ENCODE measurements around the gene NRAP.

The NRAP gene

GRCh38 chr10:113617086-113617485 is 46.8 kb downstream of the NRAP start:
- TF ChIP-seq CTCF (IDR thresholded peaks at IDR 0.05; ENCODE audit: insufficient read depth, missing control alignments): no peak
- FAIRE-seq (no peak), DNase-seq (ENCODE audit: insufficient read length, low spot score) (no peak)

- no peak for DNase-seq (ENCODE audit: insufficient read length, low spot score)
- TF ChIP-seq CTCF (IDR thresholded peaks at IDR 0.05; ENCODE audit: insufficient read depth, missing control alignments): peak; percentile 32
- FAIRE-seq: no peak
These were observed 47.4 kb downstream of the NRAP start for GRCh38 chr10:113616244-113617074.

GRCh38 chr10:113613977-113614690 is 49.7 kb downstream of the NRAP start:
- TF ChIP-seq CTCF (IDR thresholded peaks at IDR 0.05; ENCODE audit: insufficient read depth, missing control alignments): no peak

GRCh38 chr10:113613427-113613826 is 50.4 kb downstream of the NRAP start:
- DNase-seq (ENCODE audit: insufficient read length, low spot score) (no peak), FAIRE-seq (no peak)
- TF ChIP-seq CTCF (IDR thresholded peaks at IDR 0.05; ENCODE audit: insufficient read depth, missing control alignments): no peak

More at GRCh38 chr10:113613977-113614690, 49.7 kb downstream of the NRAP start:
- no peak for FAIRE-seq
- no peak for DNase-seq (ENCODE audit: insufficient read length, low spot score)

GRCh38 chr10:113612154-113612553 is 51.7 kb downstream of the NRAP start:
- no peak for FAIRE-seq
- TF ChIP-seq CTCF (IDR thresholded peaks at IDR 0.05; ENCODE audit: insufficient read depth, missing control alignments): no peak
- DNase-seq (ENCODE audit: insufficient read length, low spot score): no peak

- FAIRE-seq: no peak
- no peak for DNase-seq (ENCODE audit: insufficient read length, low spot score)
- no peak for TF ChIP-seq CTCF (IDR thresholded peaks at IDR 0.05; ENCODE audit: insufficient read depth, missing control alignments)
These were observed 52.9 kb downstream of the NRAP start for GRCh38 chr10:113610631-113611601.
